Measurements from ENCODE around the gene TMEM256. TPM values are rescaled to one million over a fixed set of nuclear protein-coding genes. Genes with fewer than 3 reads are reported as not detected.
A peak's percentile ranks its signal among the peaks of the same experiment; 100 is the strongest.

TMEM256 gene
- total RNA-seq, 1 donor from 2014 or later: 71.6 TPM

DNA sequence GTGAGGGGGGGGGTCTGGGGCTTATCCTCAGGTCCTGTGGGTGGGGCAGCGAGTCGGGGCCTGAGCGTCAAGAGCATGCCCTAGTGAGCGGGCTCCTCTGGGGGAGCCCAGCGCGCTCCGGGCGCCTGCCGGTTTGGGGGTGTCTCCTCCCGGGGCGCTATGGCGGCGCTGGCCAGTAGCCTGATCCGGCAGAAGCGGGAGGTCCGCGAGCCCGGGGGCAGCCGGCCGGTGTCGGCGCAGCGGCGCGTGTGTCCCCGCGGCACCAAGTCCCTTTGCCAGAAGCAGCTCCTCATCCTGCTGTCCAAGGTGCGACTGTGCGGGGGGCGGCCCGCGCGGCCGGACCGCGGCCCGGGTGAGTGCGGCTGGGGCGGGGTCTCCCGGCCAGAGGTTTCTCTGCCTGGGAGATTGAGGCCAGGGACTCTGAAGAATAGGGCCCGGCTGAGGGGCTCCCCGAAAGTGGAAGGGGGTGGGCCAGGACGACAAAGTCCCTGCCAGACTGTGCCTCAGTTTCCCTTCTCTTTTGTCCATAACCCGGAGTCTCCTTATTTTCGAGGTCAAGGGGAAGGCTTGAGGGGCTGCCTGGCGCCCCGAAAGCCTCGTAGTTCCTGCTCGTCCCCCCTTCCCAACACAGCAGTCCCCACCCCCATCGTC lies 35.7 kb upstream of the TMEM256 start, which contains the start of gene FGF11:
FGF11 (plus strand) TSS at position 51 of the 651 bp plus-strand sequence; CDS start at position 160, 109 bp downstream.
- peaks cover 53% of the 10 kb centered on the region for H3K4me1 Mint-ChIP-seq
- H3K9me3 Mint-ChIP-seq: no peaks in the 10 kb centered on the region
- TF ChIP-seq, protein P1, sequence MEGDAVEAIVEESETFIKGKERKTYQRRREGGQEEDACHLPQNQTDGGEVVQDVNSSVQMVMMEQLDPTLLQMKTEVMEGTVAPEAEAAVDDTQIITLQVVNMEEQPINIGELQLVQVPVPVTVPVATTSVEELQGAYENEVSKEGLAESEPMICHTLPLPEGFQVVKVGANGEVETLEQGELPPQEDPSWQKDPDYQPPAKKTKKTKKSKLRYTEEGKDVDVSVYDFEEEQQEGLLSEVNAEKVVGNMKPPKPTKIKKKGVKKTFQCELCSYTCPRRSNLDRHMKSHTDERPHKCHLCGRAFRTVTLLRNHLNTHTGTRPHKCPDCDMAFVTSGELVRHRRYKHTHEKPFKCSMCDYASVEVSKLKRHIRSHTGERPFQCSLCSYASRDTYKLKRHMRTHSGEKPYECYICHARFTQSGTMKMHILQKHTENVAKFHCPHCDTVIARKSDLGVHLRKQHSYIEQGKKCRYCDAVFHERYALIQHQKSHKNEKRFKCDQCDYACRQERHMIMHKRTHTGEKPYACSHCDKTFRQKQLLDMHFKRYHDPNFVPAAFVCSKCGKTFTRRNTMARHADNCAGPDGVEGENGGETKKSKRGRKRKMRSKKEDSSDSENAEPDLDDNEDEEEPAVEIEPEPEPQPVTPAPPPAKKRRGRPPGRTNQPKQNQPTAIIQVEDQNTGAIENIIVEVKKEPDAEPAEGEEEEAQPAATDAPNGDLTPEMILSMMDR (conservative IDR thresholded peaks at IDR 0.05): no peak
- H3K36me3 Mint-ChIP-seq (ENCODE audit: low read depth): peaks cover 6% of the 10 kb centered on the region
- H3K27me3 Mint-ChIP-seq (ENCODE audit: low read depth): peaks cover 80% of the 10 kb centered on the region
- DNase-seq (ENCODE audit: low read depth, low spot score): no peak
- peak within 1 kb of the TSS; percentile 95 for H3K4me3 Mint-ChIP-seq
- H3K27ac Mint-ChIP-seq (ENCODE audit: unreplicated experiment): peak within 1 kb of the TSS; percentile 99

DNA sequence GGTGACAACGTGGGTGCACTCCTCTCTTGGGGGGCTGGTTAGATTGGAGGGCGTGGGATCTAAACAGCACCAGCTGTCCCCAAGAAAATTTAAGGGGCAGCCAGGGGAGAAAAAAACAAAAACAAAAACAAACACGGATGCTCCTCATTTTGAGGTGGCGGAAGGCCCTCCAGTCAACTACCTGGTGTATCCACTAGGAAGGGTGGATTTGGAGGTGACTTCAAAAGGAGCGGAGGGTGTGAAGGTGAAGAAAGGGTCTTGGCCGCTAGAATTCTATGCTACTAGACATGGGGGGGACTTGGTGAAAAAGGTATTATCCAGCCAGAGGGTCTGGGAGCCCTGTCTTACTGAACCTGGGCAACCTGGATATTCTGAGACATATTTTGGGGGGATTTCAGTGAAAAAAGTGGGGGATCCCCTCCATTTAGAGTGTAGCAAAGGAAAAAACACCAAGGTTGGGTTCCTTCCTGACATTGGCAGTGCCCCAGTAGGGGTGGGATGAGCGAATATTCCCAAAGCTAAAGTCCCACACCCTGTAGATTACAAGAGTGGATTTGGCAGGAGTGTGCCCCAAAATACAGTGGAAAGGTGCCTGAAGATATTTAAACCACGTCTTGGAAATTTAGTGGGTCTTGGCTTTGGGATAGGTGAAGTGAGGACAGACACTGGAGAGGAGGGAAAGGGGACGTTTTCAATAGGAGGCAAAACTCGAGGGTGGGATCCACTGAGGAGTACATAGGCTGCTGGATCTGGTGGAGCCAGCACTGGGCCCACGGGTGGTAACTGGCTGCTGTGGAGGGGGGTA lies 35.0 kb upstream of the TMEM256 start:
- Mint-ChIP-seq H3K9me3 (no peaks in the 10 kb centered on the region), H3K36me3 (ENCODE audit: low read depth) (peaks cover 6% of the 10 kb centered on the region), H3K27ac (ENCODE audit: unreplicated experiment) (peak overlapping the region; percentile 52), H3K27me3 (ENCODE audit: low read depth) (peaks cover 79% of the 10 kb centered on the region), H3K4me3 (peak overlapping the region; percentile 91), H3K4me1 (peaks cover 53% of the 10 kb centered on the region)
- no peak for DNase-seq (ENCODE audit: low read depth, low spot score)
- TF ChIP-seq, protein P1 (conservative IDR thresholded peaks at IDR 0.05): no peak

DNA sequence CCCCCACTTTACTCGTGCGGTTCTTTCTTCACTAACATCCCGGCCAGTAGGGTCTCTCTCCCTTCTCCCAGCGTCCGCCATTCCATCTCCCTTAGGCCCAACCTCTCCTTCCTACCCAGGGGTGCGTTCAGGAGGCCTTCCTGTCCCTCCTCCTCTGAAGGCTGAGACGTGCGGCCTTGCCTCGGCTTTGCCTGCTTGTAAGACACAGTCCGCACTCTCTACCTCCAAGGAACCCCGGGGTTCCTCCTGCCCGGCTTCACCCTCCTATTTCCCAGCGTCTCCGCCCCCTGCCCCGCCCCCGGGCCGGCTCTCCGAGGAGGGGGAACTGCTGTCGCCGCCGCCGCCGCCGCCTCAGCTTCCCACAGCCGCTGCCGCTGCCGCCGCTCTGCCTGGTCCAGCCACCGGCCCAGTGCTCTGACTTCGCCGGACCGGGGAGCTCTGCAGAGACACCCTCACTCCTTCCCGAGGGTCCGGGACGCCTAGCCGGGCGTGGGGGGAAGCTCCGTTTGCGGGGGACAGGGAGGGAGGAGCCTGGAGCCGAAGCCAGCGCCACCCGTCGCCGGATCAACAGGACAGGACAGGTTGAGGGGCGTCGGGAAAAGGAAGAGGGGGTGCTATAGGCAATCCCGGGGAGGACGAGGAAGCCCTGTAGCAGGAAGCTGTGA lies 34.2 kb upstream of the TMEM256 start:
- H3K4me3 Mint-ChIP-seq: peak overlapping the region; percentile 91
- H3K4me1 Mint-ChIP-seq: peaks cover 53% of the 10 kb centered on the region
- H3K27me3 Mint-ChIP-seq (ENCODE audit: low read depth): peaks cover 72% of the 10 kb centered on the region
- peaks cover 6% of the 10 kb centered on the region for H3K36me3 Mint-ChIP-seq (ENCODE audit: low read depth)
- no peak overlapping the region for H3K27ac Mint-ChIP-seq (ENCODE audit: unreplicated experiment)
- no peaks in the 10 kb centered on the region for H3K9me3 Mint-ChIP-seq
- TF ChIP-seq, protein P1 (conservative IDR thresholded peaks at IDR 0.05): no peak
- DNase-seq (ENCODE audit: low read depth, low spot score): no peak

DNA sequence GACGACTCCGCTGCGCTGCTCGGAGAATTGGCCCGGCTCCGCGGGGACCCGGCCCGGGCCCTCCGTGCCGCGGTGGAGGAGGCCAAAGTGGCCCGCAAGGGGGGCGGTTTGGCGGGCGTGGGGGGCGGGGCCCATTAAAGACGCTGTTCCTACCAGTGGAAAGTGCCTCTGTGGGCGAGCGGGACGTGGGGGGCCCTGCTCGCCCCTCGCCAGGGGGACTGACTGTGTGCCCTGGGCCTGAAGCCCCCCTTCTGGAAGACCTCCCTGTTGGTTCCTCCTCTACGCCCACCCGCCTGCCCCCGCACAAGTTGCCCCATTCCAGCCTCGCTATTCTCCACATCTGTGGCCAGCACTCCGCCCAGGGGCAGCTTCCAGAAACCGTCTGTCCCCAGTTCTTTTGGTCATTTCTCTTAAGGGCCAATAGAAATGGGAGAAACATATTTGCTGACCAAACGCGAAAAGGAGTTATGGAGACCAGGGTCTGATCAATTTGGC lies 33.5 kb upstream of the TMEM256 start:
- Mint-ChIP-seq H3K36me3 (ENCODE audit: low read depth) (peaks cover 6% of the 10 kb centered on the region), H3K4me3 (peak overlapping the region; percentile 76), H3K4me1 (peaks cover 51% of the 10 kb centered on the region), H3K27me3 (ENCODE audit: low read depth) (peaks cover 70% of the 10 kb centered on the region), H3K9me3 (no peaks in the 10 kb centered on the region), H3K27ac (ENCODE audit: unreplicated experiment) (no peak overlapping the region)
- TF ChIP-seq, protein P1 (conservative IDR thresholded peaks at IDR 0.05): no peak
- DNase-seq (ENCODE audit: low read depth, low spot score): no peak

Measured in neural crest cell (in vitro differentiated cells).